Left colon (tissue), 2 donors: ENCODE results near the gene TANC2. TPM values are rescaled to one million over a fixed set of nuclear protein-coding genes. Genes with fewer than 3 reads are reported as not detected.

Experiments
- ATAC-seq: fragments of 200-7000 bp; cut with Tn5 transposase; one replicate; pipeline ENCODE4 v1.9.1; 2020; ENCODE audit warnings: mild to moderate bottlenecking, moderate library complexity
- DNase-seq, 2 donors: peaks; one replicate each; pipeline ENCODE4 v3.0.0-alpha.2; 2020
- intact Hi-C, 2 donors: fragments of 100-400 bp; cut with DNase I in 1 of 2; cut with micrococcal nuclease in 1 of 2; formaldehyde crosslinking; loops; one replicate each; pipeline versions ENCODE4 v1.11.2 to v1.14.0; 2022; cut with DNase I, micrococcal nuclease
- long read RNA-seq: library from polyadenylated mRNA; unstranded; transcript quantifications from one replicate; pipeline ENCODE4 v2.0.0, GENCODE V29; 2021
- total RNA-seq, 2 donors: library from RNA; stranded (reverse); fragmentation: NEBNext Ultra II Directional; extraction: Animal tissue kit (Norgen Biotek cat#: 25700); gene quantifications; one replicate each; pipeline ENCODE4 v1.2.1, GENCODE V29; 2021
- donor health status: DM: no; HTN: no; CAD: no.
- donor health status: DM: yes; HTN: yes; CAD: no.

The TANC2 gene
- 10 to 100 TPM; 16.2 to 22.8 TPM for total RNA-seq
- long read RNA-seq, partial matches to known transcripts: 0 of 2 reads
- long read RNA-seq, other reads (novel, unspliced or antisense): 2 of 2 reads

DNA sequence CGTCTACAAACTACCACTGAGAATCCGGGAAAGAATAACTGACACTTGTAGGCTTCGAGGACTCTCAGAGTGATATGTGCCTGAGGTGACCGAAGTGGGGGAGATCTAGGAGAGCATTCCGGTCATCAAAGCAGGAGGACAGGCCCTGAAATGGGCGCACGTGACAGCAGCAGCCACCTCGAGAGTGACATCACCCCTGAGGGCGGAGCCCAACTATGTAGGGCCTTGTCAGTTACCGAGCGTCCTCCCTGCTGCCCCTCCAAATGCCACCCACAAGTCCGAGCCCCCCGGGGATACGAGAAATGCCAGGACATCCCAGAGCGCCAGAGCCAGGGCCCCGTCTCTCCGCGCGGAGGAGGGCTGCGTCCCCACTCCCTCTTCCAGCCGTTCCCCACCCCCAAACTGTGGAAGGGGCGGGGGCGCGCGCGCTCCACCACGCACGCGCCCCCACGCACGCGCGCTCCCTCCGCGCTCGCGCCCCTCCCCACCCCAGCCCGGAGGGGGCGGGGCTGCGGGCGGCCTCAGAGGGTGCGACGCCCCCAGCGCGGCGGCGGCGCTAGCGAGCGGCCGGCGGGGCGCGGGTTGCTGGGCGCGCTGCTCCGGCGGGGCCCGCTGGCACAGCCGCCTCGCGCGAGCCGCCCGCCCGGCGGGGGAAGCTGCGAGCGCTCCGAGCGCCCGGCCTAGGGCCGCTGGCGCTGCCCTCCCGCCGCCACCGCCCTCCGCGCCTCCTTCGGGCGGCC lies at the start of gene TANC2:
Gene TANC2 (plus strand): TSS at position 550 of the 740 bp plus-strand sequence. CDS start 43,325 bp downstream, outside the sequence.
- intact Hi-C loops: loop anchor here (10.0 kb wide), 1 partner anchor 261 kb away; no protein-coding TSS in a partner anchor
- peak; percentile 87 for ATAC-seq
- peak; percentile 86 to 87 for DNase-seq

DNA sequence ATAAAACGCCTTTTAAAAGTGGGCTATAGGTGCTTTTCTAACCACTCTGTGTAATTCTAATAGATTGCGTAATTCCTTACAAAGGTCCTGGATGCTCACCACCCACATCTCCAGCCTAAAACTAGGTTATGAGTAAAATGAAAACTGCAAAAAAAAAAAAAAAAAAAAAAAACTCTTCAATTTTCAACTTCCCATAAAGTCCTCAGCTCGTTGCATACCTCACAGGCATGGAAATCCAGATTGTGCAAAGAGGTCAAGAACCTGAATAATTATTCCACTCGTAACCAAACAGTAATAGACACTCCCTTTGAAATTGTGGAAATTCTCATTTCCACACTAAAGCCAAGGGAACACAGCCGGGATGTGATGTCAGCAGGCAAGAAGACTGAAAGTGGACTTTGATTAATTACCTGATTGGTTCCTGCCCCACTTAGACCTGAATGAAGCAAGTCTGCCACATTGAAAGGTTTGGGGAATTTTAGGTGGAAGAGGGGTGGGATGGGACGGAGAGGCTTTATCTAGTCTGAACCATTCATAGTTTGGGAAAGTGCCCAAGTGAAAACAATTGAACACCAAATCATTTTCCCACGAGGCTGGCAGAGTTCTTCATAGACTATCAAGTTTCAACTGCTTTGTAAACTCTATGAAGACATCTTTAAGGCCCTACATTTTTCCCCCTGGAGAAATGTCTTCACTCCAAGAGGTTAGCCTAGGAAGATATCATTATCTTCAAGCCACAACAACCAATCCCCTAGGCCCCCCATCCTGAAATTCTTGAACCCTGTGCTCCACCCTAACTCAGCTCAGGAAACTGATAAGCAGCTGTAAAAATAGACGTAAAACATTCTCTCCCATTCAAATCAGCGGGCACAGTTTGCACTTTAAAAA lies 49.1 kb upstream of the TANC2 start:
- ATAC-seq (no peak), DNase-seq (no peak)
- intact Hi-C loops: no loop called here

DNA sequence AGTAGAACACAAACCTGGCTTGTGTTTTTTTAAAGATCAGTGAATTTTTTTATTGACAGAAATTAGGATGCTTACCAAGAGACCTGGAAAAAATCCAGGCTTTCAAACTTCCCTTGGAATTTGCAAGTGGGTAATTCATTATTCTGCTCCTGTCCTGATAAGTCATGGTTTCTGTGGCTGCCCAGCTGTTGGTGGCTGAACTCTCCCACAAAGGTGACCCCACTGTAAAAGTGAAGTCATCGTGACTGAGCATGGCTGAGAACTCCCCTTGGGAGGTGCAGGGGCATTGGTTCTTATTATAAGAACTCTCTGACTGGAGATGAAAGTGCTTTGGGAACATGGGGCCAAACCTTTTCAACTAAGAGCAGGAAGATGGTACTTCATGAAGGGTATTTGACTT lies 46.6 kb upstream of the TANC2 start:
- ATAC-seq (no peak), DNase-seq (no peak)
- intact Hi-C loops: no loop called here

DNA sequence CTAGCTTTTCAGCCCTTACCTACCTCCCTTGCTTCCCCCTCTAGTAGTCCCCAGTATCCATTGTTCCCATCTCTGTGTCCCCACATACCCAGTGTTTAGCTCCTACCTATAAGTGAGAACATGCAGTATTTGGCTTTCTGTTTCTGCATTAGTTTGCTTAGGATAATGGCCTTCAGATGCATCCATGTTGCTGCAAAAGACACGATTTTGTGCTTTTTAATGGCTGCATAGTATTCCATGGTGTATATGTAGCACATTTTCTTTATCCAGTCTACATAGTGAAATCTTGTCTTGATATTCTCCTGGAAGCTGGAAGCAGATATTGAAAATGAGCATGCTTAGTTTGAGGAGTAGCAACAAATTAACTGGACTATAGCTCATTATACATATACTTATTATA lies 45.7 kb upstream of the TANC2 start:
- DNase-seq (no peak), ATAC-seq (no peak)
- intact Hi-C loops: no loop called here

DNA sequence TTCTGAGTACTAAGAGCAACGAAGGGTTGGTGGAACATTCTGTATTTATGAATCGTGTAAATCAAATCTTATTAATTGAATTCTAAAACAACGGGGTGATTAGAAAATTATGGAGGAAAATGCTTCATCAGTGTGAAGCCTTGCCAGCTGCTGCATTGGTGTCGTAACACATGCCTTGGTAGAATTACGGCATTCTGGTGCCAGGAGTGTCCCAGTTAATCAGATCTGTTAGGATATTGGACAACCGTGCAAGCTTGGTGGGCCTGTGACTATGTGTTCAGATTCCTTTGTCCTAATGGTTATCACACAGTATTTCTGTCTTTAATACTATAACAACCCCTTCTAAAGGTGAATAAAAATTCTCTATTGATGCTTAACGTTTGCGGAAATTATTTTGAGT lies 44.2 kb upstream of the TANC2 start:
- ATAC-seq (no peak), DNase-seq (no peak)
- intact Hi-C loops: no loop called here

DNA sequence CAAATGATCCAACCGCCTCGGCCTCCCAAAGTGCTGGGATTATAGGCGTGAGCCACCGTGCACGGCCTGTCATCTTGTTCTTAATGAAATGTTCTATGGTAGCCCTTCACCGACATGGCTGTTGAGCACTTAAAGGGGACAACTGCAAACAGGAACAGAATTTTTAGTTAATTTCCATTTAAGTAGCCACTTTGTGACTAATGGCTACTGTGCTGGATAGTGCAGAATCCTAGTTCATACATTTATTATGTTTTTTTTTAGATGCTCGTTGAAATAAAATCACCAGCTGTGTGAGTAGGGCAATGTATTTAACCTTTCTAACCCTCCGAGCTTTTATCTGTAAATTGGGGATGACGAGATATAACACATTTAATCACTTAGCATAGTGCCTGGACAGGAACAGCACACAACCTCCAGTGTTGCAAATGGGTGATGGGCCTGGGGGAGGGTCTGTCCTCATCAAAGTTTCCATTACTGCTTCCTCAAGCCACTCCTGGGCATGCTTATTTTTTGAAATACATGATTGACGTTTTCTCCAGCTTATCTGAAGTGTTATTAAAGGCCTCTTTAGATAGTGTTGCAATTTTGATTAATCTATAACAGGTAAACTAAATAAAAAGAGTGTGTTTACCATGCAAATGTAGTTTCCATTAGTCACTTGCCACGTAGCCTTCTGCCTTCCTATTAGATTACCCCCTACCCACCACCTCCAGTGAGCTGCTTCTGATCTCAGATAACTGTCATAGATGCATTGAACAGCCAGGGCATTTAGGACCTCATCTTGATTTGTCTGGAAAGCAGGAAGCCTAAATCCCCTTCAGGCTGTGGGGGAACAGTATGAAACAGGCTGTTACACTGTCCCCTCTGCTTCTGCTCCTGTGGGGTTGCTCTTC lies 42.5 kb upstream of the TANC2 start:
- intact Hi-C loops: no loop called here

DNA sequence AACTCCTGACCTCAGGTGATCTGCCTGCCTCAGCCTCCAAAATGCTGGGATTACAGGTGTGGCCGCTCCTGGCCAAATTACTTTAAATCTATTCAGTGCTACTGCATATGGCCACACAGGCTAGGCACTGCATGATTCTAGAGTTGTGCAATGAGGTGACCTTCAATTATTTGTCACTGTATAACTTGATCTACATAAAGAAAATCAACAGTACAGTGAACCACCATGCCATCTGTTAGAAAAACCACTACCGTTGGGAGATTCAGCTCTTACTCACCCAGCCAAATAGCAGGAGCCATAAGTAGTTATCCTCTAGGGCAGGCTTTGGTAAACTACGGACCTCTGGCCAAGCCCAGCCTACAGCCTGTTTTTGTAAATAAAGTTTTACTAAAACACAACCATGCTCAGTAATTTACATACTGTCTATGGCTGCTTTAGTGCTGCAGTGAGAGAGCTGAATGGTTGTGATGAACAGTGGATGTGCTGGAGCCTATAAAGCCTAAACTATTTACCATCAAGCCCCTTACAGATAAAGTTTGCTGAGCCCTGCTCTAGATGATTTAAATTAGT lies 40.7 kb upstream of the TANC2 start:
- intact Hi-C loops: no loop called here
- no peak for DNase-seq

More for the DNA sequence above, 42.5 kb upstream of the TANC2 start:
- ATAC-seq (no peak), DNase-seq (no peak)

DNA sequence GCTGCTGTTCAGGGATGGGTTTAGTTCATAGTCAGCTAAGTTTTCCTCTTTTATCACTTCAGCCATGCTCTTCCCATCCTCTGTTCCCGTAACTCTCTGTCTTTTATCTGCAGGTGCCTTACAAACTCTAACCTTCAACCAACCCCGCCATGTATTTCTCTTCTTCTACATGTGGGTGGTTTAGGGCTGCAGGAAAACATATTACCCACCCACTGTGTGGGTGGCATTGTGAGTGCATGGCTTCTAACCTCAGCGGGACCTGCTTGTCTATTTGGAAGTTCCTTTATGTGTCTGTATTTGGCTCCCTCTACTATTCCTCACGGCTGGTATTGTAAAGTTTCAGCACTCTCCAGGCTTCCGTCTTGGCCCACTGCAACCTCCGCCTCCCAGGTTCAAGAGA lies 39.0 kb upstream of the TANC2 start:
- intact Hi-C loops: no loop called here
- ATAC-seq: no peak
- DNase-seq: no peak

More for the DNA sequence above, 40.7 kb upstream of the TANC2 start:
- no peak for ATAC-seq

DNA sequence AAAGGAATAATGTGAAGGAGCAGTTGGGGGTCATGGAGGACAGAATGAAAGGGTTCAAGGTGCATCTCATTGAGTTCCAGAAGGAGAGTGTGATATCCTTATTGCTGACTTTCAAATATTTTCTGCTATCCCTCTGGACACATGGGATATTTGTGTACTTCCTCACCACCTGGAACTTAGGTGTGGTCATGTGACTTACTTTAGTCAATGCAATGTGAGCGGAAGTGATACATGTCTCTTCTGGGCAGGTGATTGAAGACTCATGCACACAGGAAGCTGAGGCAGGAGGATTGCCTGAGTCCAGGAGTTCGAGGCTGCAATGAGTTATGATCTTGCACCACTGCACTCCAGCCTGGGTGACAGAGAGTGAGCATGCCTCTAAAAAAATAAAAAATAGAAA lies 36.7 kb upstream of the TANC2 start:
- intact Hi-C loops: no loop called here
- ATAC-seq (no peak), DNase-seq (no peak)

DNA sequence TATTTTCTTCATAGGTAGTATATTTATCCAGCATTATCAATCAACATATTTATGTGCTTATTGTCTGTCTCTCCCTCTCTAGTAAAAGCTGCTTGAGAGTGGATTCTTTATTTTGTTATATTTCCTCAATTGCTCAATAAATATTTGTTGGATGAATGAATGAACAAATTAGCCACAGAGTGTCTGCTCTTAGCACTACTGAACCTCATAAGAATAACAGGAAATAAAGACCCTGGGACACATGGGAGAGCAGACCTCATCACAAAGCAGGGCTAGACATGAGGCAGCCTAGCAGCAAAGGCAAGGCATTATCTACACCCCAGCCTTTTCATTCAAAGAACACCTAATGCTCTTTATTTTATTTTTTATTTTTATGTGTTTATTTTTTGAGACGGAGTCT lies 34.9 kb upstream of the TANC2 start:
- intact Hi-C loops: no loop called here
- no peak for ATAC-seq
- no peak for DNase-seq

DNA sequence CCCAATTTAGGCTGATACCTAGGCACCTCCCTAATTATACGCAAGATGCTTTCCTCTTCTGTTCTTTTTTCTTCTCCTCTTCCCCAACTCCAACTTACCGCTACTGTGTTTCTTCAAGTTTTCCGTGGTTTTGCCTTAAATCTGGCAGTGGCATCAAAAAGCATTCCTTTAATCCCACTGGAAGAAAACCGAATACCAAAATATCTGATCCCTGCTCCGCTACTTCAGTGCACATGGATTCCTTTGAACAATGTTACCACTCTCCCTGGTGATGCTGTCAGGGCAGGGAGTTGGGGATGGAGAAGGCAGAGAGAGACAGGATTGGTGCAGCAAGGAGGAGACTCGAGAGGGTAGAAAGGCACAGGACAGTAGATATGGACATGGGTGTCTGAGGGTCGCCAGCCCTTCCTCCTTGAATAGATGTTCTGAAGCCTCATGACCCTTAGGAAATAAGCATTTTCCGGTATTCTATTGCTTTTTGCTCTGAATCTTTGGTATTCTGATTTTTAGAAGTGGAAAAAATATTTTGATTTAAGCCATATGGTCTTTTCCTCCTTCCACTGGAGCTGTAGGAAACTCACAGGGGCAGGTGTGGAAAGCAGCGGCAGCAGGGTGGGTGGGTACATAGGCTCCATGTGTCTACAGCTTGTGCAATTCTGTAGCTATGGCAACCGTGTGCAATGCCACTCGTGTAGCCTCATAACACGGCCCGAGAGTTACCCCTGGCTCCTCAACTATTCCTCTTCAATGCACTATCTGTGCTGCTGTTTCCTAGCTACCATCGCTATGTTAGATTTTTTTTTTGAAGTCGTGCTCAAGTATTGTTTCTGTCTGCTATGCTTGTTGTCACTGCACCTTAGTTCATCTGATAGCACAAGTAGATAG lies 32.3 kb upstream of the TANC2 start:
- ATAC-seq: no peak
- intact Hi-C loops: no loop called here
- no peak for DNase-seq

DNA sequence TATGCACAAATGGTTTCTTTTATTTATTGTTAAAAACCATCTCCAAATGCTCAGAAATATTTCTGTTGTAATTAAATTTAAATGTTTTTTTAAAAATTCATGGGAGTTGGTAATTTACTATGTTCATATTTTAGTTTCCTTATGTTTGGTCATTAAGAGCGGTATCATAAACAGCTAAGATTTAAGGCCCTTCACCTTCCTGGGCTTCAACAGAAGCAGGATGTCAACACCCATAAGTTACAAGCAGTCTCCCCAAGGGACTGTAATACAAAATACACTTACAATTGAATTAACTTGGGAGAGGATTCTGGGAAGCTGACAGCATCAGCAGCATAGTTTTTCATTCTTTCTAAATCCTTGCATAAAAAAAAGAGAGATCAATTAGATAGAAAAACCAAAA lies 30.9 kb upstream of the TANC2 start:
- ATAC-seq: no peak
- intact Hi-C loops: no loop called here
- no peak for DNase-seq

DNA sequence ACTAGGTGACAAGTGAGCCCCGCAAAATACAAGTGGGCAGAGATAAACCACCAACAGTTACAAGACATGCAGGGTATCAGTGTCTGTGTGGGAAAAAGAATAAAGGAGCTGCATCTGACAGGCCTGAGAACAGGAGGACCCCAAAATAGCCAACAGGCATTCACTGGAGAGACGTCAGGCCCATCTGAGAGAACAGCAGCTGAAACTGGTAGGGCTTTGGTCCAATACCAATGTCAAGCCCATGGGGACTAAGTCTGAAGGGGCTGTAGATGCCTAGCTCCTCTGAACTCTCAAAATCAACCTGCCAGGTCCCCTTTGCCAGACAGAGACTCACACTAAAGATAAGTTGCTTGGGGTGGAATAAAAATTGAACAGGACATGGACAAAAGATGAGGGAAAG lies 30.5 kb upstream of the TANC2 start:
- ATAC-seq (no peak), DNase-seq (no peak)
- intact Hi-C loops: no loop called here

DNA sequence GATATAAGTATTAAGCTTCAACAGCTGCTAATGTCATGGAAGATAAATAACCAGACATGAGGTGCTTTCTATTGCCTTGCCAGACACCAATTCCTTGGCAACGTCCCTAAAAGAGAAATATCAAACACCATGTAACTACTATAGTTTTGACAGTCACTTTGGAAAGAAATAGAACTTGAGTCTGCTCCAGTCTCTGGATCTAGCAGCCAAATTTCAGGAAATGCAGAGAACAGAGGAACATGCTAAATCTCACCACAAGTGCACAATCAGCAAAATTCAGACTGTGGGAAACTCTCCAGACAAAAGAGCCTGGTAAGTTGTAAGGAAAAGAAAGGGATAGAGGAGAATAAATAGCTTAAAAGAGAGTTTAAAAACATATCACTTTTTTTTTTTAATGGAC lies 28.4 kb upstream of the TANC2 start:
- intact Hi-C loops: no loop called here
- DNase-seq: no peak

DNA sequence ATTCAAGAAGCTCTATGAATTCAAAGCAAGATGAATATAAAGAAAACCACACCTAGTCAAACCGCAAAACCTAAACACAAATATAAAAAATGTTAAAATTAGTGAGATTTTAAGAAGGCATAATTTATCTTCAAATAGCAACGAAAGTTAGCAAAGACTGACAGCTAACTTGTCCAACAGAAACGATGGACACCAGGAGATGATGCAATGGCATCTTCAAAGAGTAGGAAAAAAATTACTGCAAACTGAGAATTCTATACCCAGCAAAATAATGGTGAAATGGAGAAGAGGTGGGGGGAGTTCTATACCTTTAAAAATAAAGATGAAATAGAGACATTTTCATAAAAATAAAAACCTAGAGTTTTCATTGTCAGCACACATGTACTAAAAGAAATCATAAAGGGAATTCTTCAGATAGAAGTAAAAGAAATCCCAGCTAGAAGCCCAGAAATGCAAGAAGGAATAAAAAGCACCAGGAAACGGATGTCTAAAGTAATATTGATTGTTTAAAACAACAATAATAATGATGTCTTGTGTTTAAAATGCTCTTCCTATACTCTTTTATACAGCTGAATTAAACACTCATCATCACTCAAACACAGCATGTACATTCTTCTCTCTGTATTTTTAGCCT lies 24.6 kb upstream of the TANC2 start:
- intact Hi-C loops: no loop called here
- no peak for ATAC-seq
- DNase-seq: no peak

More for the DNA sequence above, 28.4 kb upstream of the TANC2 start:
- ATAC-seq: no peak

DNA sequence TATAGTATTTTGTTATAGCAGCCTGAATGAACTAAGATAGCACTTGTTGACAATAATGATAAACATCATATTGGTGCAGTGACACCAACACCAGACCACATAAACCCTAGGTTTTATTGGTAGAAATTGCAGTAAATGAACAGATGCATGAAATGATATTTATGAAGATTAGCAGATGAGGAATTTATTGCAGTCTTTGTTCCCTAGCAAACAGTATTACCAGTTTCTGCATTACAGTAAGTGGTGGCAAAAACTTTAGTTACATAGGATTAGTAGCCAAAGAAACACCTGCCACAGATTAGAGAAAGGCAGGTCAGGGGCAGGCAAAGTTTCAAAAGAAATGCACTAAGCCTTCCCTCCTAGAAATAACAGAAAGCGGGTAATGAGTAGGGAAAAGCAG lies 17.7 kb upstream of the TANC2 start:
- no peak for DNase-seq
- no peak for ATAC-seq
- intact Hi-C loops: no loop called here

DNA sequence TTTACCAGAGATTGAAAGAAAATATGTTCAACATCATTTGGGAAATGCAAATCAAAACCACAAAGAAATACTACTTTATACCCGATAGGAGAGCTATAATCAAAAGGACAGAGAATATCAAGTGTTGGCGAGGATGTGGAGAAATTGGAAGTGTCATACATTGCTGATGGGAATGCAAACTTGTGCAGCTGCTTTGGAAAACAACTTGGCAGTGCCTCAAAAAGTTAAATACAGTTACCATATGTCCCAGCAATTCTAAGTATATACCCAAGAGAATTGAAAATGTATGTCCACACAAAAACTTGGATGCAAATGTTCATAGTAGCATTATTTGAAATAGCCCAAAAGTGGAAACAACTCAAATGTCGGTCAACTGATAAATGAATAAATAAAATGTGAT lies 17.0 kb upstream of the TANC2 start:
- ATAC-seq (no peak), DNase-seq (no peak)
- intact Hi-C loops: no loop called here
